GM21515 (cell line): ENCODE data around the gene NET1.
"Not testable (repeated sequence)": the region's sequence is repeated elsewhere in the genome, so short reads cannot be mapped to it uniquely, and the experiment has no call there.

Source experiments
- ATAC-seq: cut with Tn5 transposase; IDR thresholded peaks from one replicate; pipeline ENCODE4 v1.9.1; 2021; ENCODE audit not compliant: unreplicated experiment

NET1 gene, protein sequence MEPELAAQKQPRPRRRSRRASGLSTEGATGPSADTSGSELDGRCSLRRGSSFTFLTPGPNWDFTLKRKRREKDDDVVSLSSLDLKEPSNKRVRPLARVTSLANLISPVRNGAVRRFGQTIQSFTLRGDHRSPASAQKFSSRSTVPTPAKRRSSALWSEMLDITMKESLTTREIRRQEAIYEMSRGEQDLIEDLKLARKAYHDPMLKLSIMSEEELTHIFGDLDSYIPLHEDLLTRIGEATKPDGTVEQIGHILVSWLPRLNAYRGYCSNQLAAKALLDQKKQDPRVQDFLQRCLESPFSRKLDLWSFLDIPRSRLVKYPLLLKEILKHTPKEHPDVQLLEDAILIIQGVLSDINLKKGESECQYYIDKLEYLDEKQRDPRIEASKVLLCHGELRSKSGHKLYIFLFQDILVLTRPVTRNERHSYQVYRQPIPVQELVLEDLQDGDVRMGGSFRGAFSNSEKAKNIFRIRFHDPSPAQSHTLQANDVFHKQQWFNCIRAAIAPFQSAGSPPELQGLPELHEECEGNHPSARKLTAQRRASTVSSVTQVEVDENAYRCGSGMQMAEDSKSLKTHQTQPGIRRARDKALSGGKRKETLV

DNA sequence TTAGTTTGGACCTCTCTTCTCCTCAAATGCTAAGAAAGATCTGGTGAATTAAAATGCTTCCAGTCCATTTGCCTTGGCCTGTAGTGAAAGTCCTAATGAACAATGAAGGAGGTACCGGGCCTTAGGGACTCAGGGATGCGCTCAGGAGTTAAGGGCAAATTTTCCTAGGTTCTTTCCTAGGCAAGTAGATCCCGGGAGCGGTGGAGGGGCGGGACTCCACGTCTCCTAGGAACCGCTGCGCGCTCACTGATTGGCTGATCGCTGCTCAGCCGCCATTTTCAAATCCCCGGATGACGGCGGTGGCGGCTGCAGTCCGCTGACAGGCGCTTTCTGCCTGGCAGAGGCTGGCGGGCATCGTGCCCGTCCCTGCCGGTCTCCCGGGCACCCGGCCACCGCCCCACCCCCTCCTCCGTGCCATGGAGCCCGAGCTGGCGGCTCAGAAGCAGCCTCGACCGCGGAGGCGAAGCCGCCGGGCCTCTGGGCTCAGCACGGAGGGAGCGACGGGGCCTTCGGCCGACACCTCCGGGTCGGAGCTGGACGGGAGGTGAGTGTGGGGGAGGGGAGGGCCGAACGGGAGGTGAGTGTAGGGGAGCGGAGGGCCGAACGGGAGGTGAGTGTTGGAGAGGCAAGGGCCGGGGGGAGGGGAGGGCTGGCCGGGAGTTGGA lies at the start of gene NET1:
Gene NET1, plus strand, starts transcription at position 281 of the 665 bp plus-strand sequence. Its CDS starts 136 bp downstream, at position 417.
- peak; percentile 99 for ATAC-seq

DNA sequence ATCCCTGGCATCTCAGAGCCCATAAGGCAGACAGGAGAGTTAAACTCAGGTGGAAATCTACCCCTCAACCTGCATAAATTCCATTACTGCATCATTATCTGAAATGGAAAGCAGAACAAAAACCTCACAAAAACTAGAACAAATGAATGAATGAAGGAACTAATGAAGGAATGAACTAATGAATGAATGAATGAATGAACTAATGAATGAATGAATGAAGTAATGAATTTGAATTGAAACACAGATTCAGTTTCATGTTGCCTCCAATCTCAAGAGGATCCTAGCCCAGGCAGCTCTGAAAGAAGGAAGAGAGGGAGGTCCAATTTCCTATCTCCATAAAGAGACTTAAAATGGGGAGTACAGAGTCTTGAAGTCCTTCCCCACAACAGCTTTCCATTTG lies 49.5 kb upstream of the NET1 start:
- no peak for ATAC-seq

DNA sequence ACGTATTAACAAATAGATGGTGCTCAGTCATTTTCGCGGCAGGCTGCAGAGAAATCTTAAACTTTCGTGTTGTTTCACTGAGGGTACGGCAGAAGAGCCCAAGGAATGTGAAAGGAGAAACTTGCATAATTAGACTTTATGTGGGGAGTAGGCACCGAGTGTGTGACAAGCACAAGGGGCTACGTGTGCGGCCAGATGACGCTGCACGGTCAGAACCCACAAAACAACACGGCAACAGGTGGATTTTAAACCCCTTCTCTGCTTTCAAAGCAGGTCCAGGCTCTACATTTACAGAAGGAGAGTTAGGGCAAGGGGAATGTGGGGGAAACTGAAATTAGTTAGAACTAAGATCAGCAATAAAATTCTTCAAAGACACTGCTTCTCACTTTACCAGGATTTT lies 48.0 kb upstream of the NET1 start:
- no peak for ATAC-seq

DNA sequence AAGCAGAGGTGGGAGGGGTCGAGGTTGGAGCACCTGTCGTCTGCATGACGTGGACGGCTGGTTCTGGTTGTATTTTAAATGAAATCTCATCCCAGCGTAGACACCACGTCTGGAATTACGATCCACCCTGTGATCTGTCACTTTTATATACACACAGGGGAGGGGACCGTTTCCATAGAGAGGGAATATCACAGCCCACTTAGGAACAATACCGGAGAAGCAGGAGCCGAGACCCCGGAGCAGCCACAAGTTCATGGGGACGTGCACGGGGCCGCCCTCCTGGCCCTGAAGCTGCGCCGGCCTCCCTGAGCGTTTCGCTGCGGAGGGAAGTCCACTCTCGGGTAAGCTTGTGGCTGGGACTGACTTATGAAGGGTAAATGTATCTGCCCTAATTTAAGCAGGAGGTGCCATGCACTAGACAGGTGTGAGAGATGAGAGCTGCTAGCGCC lies 47.4 kb upstream of the NET1 start, which contains the start of gene UCN3:
Gene UCN3, plus strand, starts transcription at position 77 of the 449 bp plus-strand sequence. CDS start 8,755 bp downstream, outside the sequence.
- no peak for ATAC-seq

DNA sequence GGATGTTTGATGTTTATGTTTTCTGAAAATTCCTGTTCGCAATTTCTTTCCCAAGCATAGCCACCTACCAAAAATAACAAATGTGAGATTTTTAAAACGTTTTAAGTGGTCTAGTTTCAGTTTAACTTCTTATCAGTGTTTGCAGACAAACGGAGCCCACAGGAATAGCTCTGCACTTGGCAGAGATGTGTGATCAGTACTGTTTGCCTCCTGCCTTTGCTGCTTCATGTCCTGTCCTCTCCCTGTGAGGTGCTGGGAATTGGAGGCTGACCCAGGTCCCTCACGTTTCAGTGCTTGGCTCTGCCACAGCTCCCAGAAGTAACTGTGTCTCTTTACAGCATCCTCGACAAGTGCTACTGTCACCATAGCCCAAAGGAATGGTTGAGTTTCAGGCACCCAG lies 46.4 kb upstream of the NET1 start:
- no peak for ATAC-seq

DNA sequence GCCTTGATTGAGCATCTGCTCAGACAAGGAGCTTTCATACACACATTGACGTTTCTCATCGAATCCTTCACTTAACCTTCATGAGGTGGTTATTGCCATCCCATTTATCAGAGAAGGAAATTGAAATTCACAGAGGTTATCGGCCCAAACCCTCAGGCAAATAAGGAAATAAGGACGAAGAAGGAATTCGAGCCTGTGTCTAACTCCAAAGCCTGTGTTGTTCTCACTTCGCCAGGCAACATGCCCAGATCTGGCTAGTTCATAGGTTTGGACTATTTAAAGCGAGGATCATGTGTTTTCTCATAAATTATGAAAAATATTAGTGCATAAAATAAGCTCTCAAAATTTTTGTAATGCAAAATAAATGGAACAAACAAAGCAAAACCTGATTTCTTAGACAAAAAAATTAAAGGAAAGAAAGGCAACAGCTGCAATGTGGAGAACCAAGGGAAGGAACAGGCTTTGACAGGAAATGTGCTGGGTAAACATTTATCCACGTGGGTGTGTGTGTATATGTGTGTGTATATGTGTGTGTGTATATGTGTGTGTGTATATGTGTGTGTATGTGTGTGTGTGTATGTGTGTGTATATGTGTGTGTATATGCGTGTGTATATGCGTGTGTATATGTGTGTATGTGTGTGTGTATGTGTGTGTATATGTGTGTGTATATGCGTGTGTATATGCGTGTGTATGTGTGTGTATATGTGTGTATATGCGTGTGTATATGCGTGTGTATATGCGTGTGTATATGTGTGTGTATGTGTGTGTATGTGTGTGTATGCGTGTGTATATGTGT lies 42.8 kb upstream of the NET1 start:
- no peak for ATAC-seq

DNA sequence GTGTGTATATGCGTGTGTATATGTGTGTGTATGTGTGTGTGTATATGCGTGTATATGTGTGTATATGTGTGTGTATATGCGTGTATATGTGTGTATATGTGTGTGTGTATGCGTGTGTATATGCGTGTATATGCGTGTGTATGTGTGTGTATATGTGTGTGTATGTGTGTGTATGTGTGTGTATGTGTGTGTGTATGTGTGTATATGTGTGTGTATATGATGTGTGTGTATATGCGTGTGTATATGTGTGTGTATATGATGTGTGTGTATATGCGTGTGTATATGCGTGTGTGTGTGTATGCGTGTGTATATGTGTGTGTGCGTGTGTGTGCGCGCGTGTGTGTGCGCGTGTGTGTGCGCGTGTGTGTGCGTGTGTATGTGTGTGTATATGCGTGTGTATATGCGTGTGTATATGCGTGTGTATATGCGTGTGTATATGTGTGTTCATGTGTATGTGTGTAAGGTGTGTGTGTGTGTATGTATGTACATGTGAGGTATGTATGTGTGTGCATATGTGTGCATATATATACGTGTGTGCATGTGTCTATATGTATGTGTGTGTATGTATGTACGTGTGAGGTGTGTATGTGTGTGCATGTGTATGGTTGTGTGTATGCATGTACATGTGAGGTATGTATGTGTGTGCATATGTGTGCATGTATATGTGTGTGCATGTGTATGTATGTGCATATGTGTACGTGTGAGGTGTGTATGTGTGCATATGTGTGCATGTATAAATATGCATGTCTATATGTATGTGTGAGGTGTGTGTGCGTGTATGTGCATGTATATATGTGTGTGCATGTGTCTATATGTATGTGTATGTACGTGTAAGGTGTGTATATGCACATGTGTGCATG lies 41.6 kb upstream of the NET1 start:
- ATAC-seq: no peak

DNA sequence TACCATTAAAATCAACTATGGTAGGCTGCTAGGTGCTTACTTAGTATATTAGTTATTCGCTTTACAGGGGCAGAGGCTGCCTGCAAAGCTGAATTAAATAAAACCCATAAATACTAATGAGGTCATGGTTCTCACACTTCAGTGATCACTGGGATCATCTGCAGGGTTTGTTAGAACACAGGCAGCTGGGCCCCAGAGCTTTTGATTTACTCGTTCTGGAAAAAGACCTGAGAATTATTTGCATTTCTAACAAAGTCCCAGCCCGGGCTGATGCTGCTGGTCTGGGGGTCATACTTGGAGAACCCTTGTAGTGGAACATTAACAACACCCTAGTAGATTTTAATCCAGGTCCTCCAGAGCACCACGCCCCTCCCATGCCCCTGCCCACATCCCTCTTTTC lies 39.0 kb upstream of the NET1 start:
- ATAC-seq: no peak

DNA sequence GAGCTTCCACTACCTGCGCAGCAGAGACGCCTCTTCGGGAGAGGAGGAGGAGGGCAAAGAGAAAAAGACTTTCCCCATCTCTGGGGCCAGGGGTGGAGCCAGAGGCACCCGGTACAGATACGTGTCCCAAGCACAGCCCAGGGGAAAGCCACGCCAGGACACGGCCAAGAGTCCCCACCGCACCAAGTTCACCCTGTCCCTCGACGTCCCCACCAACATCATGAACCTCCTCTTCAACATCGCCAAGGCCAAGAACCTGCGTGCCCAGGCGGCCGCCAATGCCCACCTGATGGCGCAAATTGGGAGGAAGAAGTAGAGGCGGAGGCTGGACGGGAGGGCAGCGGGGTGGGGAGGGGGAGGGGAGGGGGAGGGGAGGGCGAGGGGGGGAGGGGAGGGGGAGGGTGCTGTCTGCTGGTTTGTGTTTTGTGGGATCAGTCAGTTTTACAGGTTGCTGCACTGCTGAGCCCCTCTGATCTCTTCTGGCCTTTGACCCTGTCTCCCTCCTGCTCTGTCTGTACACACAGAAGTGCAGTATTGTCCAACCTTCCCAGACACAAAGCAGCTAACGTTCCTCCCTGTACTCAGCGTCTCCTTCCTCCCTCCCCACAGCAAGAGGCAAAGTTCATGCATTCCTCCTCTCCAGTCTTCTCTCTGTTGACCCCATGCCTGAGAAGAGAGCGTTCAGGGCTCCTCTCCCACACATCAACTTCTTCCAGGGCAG lies 38.3 kb upstream of the NET1 start:
- ATAC-seq: no peak

DNA sequence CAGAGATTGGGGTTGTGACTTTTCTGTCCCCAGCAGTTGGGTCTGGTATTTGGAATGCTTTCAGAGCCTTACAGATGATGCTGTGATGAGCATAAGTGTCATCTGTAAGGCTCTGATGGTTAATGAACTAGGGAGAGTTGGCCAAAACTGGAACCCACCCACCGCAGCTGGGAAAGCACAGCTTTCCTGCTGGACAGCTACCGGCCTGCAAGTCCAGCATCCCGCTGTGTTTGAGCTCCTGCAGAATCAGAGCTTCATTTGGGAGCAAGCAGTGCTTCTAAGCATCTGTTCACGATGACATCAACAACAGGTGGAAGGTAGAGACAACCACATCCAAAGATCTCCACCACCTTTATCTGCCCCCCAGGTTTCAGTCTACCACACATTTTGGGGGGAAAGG lies 35.9 kb upstream of the NET1 start:
- ATAC-seq: no peak

DNA sequence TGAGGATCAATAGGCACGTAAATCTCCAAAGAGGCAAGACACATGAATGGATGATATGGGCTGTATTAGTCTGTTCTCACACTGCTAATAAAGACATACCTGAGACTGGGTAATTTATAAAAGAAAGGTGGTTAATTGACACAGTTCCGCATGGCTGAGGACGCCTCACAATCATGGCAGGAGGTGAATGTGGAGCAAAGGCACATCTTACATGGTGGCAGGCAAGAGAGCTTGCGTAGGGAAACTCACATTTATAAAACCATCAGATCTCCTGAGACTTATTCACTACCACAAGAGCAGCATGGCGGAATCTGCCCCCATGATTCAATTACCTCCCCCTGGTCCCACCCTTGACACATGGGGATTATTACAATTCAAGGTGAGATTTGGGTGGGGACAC lies 33.2 kb upstream of the NET1 start:
- not testable (repeated sequence) for ATAC-seq

DNA sequence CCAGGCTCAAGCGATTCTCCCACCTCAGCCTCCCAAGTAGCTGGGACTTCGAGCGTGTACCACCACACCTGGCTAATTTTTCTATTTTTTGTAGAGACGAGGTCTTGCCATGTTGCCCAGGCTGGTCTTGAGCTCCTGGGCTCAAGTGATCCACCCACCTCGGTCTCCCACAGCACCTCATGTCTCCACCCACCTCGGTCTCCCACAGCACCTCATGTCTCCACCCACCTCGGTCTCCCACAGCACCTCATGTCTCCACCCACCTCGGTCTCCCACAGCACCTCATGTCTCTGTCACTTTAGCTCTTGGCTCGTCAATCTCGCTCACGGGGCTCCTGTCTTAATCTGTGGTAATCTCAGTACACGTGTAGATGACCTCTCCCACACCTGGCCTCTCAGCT lies 32.0 kb upstream of the NET1 start:
- not testable (repeated sequence) for ATAC-seq

DNA sequence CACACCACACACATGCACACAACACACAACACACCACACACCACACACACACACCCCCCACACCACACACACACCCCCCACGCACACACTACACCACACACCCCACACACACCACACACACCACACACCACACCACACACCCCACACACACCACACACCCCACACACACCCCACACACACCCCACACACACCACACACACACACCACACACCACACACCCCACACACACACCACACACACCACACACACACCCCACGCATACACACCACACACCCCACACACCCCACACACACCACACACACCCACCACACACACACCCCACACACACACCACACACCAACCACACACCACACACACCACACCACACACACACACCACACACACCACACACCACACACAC lies 31.2 kb upstream of the NET1 start:
- ATAC-seq: no peak

DNA sequence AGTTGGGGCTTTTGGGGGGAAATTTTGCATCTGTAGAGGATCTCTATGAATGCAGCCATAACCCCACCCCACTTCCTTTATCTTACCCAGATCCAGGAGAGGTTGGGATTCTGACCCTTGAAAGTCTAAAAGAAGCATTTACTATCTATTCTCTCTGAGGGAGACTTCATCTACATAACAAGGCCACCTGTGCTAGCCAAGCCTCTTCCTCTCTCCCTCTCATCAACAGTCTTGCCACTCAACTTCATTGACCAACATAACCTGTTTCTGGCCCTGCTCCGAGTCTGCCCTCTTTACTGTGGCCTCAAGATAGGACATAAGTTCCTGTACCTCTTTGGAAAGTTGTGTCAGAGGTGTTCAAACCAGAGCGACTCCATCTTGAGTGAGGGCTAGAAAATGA lies 27.1 kb upstream of the NET1 start:
- ATAC-seq: no peak

DNA sequence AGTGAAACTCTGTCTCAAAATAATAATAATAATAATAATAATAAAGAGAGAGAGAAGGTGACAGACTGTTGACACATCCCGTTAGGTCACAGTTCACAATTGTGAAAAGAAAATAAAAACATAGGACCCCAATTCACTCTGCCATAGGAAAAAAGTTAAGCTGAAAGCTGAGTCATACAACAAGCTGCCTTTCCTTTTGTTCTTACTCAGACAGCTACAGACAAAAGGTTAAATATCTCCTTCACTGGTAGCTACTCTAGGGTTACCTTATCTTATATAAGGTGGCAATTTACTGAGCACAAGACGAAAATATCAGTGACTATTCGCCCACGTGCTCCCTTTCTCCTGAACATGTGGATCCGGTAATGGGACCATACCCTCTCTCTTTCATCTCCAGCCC lies 25.2 kb upstream of the NET1 start:
- no peak for ATAC-seq

DNA sequence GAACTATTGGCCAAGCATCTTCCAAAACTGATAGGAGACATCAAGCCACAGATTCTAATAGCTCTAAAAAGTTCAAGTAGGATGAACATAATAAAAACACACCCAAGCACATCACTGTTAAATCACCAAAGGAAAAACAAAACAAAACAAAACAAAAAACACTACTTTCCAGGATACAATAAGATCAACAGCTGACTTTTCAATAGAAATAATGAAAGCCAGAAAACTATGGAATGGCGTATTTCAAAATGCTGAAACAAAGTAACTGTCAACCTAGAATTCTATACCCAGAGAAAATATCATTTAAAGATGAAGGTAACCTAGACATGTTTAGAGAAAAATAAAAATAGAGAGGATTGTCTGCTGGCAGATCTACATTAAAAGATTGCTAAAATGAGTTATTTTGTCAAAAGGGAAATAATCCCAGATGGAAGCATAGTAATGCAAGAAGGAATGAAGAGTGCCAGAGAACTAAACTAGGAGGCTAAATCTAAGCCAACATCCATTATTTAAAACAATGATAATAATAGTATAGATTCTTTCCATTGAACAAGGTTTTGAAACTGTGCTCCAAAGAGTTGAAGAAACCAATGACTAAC lies 21.7 kb upstream of the NET1 start:
- ATAC-seq: no peak

DNA sequence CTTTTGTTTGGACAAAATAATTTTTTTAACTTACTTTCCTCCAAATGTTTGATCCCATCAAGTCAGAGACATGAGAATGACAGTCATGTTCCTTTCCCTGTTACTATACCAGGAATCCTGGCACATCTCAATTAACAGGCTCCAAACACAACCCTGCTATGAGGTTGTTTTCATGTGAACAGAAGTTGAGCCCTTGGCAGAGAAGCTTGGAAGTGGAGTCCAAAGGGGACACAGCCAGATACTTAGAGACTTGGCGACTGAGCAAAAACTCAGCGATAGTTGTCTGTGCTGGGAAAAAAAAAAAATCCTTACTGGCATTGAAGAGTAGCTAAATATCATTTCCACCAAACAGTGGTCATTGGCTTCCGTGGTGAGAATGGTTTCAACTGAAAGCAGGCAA lies 20.6 kb upstream of the NET1 start:
- ATAC-seq: no peak

DNA sequence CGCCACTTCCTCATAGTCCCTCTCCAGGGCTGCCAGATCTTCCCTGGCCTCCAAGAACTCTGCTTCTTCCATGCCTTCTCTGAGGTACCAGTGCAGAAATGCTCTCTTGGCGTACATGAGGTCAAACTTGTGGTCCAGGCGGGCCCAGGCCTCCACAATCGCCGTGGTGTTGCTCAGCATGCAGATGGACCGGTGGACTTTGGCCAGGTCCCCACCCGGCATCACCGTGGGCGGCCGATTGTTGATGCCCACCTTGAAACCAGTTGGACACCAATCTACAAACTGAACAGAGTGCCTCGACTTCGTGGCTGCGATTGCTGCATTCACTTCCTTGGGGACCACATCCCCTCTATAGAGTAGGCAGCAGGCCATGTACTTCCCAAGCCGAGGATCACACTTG lies 18.8 kb upstream of the NET1 start:
- no peak for ATAC-seq

DNA sequence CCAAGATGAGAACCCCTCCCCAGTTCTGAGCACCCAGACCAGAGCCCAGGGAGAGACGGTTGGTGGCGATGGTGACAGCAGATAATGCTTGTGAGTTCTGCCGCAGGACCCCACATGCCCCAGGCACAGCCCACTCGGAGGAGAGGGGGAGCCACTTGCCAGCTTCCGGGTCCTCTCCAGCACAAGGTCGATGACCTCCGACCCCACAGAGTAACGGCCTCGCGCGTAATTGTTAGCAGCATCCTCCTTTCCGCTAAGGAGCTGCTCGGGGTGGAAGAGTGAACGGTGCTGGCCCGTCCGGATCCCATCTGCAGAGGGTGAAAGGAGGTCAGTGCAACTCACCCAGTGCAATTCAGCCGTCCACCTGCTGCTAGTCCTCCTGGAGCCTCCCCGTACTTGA lies 17.2 kb upstream of the NET1 start:
- ATAC-seq: no peak
